PFSK-1 (cell line): ENCODE data around the gene AGO3.

Source experiments
- FOXP2 ChIP-seq: optimal IDR thresholded peaks from 2 replicates; pipeline ENCODE3; 2011; ENCODE audit warnings: borderline replicate concordance, control low read depth, inconsistent platforms; ENCODE audit not compliant: insufficient read depth; ENCODE audit errors: extremely low read length, extremely low read depth
- TAF1 ChIP-seq: IDR thresholded peaks from 2 replicates; pipeline ENCODE4 v1.6.1; 2012; ENCODE audit warnings: low read length, control low read depth, borderline replicate concordance; ENCODE audit not compliant: insufficient read depth

DNA sequence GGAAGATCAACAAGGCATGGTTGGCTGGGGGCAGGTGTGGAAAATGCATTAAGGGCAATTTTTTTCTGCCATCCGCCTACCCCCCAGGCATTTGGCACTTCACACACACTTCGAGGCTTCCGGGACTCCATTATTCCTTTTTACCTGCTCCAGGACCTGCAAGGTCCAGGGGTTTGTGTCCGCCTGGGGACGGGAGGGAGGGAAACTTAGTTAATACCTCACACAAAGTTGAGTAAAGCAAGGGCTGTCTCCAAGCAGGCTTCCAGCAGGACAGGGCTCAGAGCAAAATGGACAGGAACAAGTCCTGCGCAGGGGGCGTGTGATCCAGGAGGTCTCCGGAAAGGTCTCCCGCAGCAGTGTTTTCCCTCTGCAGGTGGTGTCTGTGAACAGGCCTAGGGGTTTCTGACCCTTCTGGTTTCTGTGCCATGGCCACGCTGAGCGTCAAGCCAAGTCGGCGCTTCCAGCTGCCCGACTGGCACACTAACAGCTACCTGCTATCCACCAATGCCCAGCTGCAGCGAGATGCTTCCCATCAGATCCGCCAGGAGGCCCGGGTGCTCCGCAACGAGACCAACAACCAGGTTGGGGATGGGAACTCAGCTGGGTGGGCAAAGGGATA is 153.7 kb downstream of the AGO3 start:
- TF ChIP-seq TAF1, result no peak
- TF ChIP-seq FOXP2, result no peak
